Ureter (tissue), 1 donor: ENCODE measurements around the gene SELENOF. TPM values are rescaled to one million over a fixed set of nuclear protein-coding genes. Genes with fewer than 3 reads are reported as not detected.

Source experiments
- DNase-seq: peaks from one replicate; pipeline ENCODE4 v3.0.0-alpha.2; 2020; ENCODE audit warnings: low spot score
- total RNA-seq: library from RNA; stranded (reverse); gene quantifications from one replicate; pipeline ENCODE4 v1.2.4, GENCODE V29; 2023
- donor health status: DM: yes; HTN: yes; CAD: no.

Gene SELENOF
- 192 TPM for total RNA-seq

GRCh38 chr1:86913896-86914600 is at the start of gene SELENOF:
Gene SELENOF (minus strand): TSS chr1:86914126. CDS start chr1:86914111, 15 bp downstream.
- DNase-seq: peak; percentile 99

DNA sequence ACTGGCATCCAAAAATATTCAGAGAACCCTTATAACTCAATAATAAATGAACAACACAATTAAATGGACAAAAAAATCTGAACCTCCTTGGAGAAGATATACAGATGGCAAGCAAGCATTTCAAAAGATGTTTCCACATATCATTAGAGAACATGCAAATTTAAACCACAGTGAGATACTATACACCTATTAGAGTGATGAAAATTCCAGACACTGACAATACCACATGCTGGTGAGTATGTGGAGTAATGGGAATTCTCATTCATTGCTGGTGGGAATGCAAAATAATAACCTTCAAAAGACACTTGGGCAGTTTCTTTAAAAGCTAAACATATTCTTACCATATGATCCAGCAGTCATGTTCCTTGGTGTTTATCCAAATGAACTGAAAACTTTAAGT is 46.6 kb upstream of the SELENOF start:
- no peak for DNase-seq

DNA sequence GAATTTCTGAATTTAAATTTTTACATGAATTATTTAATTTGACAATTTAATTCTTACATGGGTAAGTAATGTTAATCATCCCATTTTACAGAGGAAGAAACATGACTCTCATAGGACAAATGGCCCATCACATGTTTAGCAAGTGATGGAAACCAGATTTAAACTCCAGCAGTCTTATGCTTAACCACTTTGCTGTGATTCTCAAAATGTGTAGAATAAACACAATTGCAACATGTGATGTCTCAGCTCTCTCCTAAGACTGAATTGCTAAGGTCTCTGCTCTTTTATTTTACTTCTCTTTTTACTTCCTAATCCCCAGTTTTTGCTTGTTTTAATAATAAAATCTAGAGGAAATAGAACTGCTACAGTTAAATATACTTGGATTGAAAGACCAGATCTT is 43.3 kb upstream of the SELENOF start:
- DNase-seq: no peak

DNA sequence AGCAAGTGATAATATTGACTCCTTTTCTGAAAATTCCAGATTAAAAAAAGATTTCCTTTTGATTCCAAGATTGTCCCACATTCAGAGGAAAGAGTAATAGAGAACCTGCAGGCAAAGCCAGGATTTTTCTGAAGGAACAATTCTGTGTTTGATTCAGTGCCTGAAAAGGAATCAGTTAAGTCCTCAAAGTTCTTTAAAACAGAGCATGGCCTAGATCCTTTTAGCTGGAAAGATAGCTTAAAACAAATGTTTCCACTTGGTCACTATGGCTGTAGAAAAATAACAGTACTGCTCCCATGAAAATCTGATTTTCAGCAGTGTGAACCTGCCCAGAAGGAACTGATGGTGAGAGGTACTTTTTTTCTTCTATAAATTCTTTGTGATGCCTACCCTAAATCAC is 42.3 kb upstream of the SELENOF start:
- DNase-seq: no peak

GRCh38 chr1:86955678-86956077 is 41.8 kb upstream of the SELENOF start:
- no peak for DNase-seq

GRCh38 chr1:86953167-86953566 is 39.2 kb upstream of the SELENOF start:
- DNase-seq: no peak

DNA sequence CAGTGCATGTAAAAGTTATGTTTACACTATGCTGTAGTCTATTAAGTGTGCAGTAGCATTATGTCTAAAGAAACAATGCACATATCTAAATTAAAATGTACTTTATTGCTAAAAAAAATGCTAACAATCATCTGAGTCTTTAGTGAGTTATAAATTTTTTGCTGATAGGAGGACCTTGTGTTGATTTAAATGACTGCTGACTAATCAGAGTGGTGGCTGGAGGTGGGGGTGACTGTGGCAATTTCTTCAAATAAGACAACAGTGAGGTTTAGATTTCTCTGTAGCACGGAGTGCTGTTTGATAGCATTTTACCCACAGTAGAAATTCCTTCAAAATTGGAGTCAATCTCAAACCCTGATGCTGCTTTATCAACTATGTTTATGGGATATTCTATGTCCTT is 37.5 kb upstream of the SELENOF start:
- no peak for DNase-seq

DNA sequence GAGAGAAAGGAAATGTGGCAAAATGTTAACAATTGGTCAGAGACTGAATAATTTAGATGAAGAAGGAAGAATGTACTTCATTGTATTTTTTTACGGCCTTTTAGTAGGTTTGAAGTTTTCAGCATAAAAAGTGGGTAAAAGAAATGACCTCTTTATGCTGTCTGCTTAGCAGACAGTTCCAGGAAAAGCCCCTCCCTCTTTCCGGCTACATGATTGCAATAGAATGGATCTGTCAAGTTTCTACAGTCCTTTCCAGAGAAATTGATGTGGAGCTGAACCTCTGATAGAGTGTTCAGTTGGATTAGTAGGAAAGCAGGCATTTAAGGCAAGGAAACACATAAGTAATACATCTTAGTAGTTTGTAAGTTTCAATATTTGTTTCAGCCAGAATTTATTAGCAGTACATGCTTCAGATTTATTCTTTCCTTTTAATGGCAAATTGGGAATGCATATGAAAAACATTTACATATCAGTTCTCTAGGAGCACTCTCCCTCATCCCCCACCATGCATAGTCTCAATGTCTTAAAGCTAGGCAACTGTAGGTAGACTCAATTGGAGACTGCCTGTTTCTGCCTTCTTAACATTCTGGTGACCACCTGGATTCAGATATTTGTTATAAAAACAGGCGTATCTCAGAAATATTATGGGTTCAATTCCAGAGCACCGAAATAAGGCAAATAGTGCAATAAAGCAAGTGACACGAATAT is 36.9 kb upstream of the SELENOF start:
- no peak for DNase-seq

- DNase-seq: no peak
Observed at GRCh38 chr1:86948212-86948611, 34.3 kb upstream of the SELENOF start.

DNA sequence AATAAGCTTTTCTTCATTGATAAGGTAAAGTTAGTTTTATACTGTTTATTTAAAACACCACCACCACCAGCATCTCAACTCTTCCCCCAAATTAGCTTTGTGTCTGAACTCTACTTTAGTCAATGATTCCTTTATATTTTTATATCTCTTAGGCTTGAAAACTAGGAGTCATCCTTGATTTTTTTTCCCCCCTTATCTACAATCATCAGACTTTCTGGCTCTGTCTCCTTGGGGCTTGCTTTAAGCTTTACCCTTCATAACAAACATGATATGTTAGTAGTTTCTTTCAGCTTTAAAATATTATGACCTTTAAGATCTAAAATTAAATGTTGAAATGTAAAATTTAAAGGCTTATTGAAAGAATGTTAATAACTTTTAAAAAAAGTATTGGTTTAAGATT is 28.8 kb upstream of the SELENOF start:
- no peak for DNase-seq

- DNase-seq: no peak
Observed at GRCh38 chr1:86942042-86942441, 28.1 kb upstream of the SELENOF start.

- no peak for DNase-seq
Observed at GRCh38 chr1:86940599-86940998, 26.7 kb upstream of the SELENOF start.

GRCh38 chr1:86939406-86939805 is 25.5 kb upstream of the SELENOF start:
- no peak for DNase-seq

- DNase-seq: no peak
Observed at GRCh38 chr1:86938855-86939254, 24.9 kb upstream of the SELENOF start.

DNA sequence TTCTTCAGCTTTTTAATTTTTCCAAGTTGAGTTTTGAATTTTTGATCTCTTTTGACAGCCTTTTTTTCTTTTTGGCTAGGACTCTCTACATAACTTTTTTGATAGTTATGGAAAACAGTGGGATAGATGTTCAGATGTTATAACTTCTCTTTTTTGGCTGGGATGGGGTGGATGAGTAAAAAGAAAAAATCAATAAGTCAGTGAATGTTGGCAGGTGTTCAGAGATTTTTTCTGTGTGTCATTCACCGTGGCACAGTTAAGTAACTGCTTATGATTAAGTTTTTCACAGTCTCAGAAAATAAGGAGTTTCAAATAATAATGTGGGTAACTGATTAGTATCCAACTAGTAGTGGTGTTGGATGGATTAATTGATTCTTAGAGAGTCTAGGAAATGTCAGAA is 24.5 kb upstream of the SELENOF start:
- DNase-seq: no peak

GRCh38 chr1:86933562-86934377 is 19.8 kb upstream of the SELENOF start:
- no peak for DNase-seq

DNA sequence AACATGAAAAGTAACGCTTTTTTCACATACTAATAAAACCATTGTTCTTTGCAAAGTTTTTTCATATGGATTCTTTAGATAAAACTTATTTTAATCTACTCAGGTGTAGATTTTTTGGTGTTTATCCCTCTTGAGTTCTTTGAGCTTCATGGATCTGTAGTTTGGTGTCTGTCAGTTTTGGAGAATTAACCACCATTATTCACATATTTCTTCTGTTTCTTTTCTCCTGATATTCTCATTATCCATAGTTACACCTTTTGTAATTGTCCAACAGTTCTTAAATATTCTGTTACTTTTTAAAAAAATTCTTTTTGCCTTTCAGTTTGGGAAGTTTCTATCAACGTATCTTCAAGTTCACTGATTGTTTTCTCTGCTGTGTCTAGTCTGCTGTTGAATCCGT is 19.1 kb upstream of the SELENOF start:
- DNase-seq: no peak

GRCh38 chr1:86928819-86929218 is 14.9 kb upstream of the SELENOF start:
- DNase-seq: no peak

- no peak for DNase-seq
Observed at GRCh38 chr1:86926883-86927282, 13.0 kb upstream of the SELENOF start.

DNA sequence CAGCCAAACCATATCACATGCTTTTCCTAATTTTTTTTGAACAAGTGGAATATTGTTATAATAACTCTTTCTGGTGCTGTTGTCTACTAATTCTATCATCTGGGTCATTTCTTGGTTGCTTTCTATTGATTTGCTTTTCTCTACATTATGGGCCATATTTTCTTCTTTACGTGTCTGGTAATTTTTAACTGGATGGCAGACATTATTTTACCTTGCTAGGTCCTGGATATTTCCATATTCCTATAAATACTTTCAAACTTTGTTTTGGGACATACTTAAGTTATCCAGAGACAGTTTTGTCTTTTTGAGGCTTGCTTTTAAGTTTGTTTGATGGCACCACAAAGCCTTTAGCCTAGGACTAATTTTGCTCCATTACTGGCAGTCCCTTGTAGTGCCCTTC is 11.8 kb upstream of the SELENOF start:
- no peak for DNase-seq

DNA sequence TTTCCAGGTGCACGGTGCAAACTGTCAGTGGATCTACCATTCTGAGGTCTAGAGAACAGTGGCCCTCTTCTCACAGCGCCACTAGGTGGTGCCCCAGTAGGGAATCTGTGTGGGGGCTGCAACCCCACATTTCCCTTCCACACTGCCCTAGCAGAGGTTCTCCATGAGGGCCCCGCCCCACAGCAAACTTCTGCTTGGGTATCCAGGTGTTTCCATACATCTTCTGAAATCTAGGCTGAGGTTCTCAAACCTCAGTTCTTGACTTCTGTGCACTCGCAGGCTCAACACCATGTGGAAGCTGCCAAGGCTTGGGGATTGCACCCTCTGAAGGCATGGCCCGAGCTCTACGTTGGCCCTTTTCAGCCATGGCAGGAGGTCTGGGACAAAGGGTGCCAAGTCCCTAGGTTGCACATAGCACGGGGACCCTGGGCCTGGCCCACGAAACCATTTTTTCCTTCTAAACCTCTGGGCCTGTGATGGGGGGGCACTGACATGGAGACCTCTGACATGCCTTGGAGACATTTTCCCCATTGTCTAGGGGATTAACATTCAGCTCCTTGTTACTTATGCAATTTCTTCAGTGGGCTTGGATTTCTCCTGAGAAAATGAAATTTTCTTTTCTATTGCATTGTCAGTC is 10.5 kb upstream of the SELENOF start:
- DNase-seq: no peak

DNA sequence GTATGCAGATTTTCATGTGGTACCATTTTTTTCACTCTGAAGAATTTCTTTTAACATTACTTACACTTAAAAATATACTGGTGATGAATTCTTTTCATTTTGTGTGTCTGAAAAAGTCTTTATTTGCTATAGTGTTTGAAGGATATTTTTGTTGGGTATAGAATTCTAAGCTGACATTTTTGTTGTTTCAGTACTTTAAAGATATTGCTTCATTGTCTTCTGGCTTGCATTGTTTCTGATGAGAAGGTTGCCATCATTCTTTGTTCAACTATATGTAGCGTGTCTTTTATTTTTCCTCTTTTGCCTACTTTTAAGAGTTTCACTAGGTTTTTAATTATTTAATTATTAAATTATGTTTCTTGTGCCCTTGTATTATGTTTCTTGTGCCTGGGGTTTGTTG is 8.5 kb upstream of the SELENOF start:
- no peak for DNase-seq
